ENCODE data around the gene TBC1D21.

Gene TBC1D21

DNA sequence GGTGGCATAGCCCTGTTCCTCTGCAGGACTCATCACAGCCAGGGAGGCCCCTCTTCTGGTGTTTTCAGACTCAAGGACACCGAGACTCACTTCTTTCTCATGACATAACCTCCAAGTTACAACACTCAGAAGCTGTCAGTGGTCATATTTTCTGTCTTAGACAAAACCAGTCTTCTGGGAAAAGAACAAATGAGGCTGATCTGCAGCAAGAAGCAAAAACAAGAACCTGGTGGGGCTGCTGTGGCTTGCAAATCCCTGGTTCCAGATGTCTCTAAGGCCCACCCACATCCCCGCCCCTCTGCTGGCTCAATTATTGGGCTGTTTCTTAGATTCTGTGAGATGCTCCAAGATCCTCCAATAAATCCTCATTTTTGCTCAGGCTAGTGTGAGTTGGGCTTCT, 36.3 kb downstream of the TBC1D21 start:
- no peak for DNase-seq

DNA sequence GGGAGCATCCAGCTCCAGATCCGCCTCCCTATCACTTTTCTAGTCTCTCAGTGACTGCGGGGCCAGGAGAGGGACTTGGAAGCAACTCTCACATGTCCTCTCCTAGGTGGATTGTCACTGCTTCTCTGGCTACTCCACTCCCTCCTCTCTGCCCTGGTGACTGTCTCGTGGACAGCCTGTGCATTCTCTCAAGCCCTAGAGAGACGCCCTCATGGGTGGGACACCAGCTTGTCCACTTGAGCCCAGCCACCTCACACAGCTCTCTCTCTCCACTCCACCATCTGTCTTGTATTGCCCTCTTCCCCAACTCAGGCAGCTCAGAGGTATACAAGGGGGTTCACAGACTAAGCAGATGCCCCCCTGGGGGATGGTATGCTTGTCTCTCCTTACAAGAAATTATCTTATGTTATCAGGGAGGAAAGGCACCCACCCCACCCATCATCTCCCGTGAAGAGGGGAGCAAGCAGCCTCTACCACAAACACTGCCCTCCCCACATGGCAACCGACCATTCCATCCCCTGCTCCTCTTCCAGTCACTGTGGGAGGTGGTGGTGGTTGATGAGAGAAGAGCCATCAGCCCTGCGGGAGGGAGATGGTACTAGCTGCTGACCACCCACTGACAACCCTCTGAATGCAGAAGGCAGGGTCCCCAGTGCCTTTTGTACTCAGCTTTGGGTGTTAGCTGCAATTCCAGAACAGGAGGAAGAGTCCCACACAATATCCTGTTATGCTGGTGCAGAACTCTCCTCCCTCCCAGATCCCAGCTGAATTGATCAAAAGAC, 37.3 kb downstream of the TBC1D21 start:
- DNase-seq, result no peak

DNA sequence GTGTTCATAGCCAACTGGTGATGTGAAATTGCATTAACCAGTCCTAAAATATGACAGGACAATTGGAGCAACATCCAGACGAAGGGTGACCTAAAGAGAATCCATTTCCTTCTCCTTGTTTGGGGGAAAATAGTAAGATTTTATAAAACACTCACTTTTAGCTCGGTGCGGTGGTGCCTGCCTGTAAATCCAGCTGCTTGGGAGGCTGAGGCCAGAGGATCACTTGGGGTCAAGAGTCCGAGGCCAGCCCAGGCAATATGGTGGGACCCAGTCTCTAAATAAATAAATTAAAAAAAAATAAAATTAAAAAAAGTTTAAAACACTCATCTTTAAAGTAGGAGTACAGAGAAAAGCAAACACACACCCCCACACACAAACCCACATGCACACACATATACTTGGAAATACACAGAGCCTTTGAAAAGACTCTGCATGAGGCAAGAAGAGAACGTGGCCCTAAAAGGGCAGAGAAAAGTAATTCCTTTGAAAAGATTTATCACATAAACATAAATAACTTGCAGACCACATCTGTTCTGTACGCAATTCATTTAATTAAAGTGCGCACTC, 38.7 kb downstream of the TBC1D21 start:
- DNase-seq, result no peak

DNA sequence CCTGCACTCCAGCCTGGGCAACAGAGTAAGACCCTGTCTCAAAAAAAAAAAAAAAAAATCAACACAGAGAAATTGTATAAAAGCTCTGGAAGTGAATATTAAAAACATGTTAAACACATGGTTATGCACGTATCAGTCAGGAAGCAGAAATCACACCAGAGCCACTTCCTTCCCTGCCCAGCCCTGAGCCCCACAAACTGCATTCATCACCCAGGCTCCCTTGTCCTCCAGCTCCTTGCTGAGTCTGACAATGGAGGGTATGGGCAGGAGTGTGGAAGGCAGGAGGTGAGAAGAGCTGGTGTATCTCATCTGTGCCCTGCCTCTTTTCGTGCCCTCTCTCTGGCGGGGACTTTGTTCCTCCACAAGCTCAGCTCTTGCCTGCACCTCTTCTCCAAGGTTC, 40.8 kb downstream of the TBC1D21 start:
- DNase-seq, result no peak

DNA sequence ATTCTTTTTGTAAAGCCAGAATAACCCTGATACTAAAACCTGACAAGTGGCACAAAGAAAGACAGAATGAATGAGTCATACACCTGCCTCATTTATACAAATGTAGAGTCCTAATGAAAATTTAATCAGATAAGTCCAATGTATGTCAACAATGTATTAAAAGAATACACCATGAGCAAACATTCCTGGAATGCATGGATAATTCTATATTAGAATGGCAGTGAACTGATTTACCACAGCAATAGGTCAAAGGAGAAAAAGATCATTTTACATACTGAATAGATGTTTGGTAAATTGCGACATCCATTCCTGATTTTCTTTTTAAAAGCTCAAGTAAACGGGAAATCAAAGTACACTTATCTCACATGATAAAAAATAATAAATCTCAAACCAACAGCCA, 41.7 kb downstream of the TBC1D21 start:
- no peak for DNase-seq

DNA sequence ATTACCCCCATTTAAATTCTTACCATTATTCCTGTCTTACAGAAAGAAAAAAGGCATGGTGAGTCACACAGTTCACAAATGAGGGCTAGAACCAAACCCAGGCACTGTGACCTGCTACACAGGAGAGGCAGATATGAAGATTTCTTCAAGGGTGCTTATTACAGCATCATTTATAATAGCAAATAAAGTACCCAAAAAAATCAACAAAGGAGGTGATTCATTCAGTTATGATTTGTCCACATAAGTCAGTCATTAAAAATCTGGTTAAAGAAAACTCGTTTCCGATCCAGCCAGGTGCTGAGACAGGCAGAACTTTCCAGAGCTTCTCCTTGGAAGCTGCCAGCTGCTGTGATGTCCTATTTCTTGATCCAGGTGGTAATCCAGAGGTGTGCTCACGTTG, 45.4 kb downstream of the TBC1D21 start:
- no peak for DNase-seq

DNA sequence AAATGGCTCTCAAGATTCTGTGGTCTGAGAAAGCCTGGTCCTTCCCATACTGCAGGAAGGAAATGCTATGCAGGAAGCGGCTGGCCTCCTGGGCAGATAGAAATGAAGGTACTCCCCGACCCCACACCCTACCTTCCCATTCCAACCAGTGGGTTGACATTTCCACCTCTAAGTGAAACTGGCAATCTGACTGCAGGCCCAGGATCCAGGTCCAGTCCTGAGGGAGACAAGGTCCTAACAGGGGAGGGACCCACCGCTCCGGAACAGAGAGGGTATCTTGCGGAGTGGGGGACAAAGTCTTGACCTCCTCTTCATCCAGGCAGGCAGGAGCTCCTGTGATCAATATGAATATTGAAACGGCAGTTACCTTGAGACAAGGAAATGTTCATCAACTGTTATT, 46.3 kb downstream of the TBC1D21 start:
- DNase-seq, result peak; percentile 7

DNA sequence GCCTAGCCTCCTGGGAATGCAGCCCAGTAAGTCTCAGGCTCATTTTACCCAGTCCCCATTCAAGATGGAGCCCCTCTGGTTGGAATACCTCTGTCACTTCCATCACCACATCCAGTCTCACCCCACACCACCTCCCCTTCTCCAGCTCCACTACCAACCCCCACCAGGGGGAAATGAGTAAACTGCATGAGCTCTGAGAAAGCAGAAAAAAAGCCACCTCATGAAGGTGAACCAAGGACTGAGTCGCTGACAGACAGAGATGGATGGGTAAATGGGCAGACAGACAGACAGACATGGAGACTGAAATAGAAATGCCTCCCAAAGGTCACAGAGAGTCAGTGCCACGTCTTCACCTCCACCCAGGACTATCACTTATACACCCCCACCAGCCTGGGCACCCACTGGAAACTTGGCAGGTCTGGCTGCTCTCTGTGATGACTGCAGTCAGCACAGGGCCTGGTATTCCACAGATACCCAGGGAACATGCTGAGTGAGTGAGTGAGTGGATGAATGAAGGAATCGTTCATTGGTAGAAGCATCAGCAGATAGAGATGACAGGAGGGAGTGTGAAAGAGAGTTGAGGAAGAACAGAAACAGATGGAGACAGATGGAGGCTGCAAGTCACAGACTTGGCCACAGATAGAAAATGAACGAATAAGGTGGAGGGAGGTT, 48.0 kb downstream of the TBC1D21 start:
- DNase-seq, result no peak

DNA sequence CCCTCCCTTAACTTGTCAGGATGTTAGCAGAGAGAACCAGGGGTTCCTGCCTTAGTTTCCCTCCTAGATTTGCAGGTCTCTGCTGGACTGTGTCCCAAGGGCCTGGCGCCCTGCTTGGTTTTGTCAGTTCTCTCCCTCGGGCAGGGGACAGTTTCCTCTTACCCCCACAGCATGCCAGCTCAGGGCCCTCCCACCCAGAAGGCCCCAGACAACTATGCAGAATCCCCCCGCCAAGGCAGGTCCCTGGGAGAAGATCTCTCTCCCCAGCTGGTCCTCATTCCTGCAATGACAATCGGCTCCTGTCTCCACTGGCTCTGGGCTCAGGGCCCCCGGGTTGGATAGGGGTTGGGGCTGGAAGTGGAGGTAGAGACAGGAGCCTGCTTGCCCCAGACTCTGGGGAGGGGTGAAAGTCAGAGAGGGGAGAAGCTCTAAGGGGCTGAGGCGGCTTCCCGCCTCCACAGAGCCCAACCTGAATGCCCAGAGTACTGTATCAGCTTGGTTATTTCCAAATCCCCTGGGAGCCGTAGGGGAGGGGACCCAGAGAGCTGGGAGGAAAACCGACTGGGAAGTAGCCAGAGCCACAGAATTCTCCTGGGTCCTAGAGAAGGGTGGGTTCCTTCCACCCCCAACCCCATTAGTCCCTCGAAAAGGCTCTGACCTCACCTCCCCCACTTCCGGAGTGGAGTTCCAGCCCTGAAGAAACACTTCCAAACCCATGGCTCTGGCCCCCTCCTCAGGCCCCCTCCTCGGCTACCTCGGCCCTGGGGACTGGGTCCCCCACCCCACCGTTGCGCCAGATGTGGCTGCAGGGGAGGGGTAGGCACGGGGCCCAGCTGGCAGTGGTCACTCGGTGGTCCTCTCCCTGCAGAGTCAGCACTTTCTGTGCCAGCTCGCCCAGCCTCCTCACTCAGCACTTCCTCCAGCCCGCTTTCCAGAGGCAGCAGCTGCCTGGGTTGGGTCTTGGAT, 49.1 kb downstream of the TBC1D21 start:
- DNase-seq, result peak; percentile 68

DNA sequence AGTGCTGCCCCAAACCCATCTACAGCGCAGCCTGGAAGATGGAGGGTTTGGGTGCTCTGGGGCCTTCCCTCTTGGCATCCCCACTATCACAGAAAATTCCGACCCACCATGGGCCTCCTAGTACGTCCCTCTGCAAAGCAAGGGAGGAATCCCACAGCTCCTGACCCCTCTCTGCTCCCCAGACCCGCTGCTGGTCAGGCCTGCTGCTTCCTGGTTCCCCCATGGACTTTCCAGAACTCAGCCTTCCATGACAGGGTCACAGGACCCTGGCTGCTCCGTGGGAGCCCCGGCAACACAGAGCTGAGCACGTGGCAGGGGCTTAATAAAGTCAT, 49.8 kb downstream of the TBC1D21 start:
- no peak for DNase-seq

DNA sequence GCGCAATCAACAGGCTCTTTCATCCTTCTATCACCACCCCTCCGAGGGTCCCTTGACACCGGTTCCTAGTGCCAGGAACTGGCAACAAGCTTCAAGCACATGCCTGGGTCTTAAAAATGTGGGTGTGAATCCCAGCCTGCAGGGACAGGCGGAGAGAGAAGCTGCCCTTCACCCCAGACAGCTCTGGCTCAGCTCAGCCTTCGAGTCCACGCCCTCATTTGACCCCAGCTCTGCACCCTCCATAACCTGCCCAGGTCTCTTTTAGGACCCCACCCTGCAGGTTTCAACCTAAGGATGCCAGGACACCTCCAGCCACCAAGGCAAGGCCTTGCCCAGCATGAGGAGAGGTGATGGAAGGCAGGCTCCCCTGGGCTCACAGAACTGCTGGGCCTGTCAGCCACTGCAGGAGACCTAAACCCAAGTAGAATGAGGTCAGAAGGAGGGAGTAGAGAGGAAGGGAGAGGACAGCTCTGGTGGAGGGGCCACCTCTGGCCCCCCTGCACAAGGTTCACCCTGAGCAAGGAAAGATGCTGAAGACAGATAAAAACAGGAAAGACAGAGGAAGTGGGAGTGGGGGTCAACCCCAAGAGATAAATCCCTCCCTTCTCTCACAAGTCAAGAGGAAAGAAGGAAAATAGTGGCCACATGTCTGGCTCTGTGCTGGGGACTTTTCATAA, 50.3 kb downstream of the TBC1D21 start:
- DNase-seq, result no peak

DNA sequence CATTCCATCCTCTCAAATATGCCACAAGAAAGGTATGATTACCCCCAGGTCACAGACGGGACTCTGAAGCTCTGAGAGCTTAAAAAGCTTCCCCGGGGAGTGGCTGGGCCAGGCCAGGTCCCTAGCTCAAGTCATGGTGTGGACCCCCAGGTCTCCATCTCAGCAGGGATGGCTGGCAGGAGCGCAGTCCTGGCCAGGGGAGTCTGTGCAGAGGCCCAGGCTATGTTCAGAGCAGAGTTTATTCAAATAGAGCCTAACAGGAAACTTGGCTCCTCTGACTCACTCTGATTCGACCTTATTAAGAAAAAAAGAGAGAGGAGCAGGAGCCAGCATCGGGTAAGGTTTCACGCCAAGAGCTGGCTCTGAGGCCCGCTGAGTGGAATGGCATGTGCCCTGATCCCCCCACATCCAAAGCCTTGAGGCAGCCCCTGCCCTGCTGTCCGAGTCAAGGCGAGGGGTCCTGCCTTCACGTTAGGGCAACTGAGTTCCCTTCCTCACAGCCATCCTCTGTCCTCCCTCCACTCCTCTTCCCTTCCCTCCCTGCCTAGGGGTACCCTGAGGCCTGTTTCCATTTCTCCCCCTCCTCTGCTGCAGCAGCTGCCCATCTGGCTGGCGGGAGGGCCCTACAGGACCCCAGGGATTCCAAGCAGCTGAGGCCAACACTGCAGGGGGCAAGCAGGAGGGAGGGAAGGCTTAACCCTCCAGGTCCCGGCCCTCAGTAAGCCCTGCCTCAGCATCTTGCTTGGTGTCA, 51.0 kb downstream of the TBC1D21 start:
- DNase-seq, result peak; percentile 76

DNA sequence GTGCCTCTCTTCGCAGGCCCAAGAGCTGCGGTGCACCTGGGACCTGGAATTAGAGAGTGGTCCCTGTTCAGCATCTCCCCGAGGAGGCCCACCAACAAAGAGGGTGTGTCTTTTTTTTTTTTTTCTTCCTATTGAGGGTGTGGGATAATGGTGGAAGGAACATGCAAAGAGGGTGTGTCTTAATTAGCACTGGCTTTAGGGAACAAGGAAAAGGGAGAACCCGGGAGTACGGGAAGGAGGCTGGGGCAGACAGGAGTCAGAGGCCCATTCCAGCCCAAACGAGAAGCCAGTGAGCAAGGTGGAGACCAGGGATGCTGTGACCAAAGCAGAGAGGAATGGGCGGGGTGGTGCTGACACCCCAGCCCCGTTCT, 52.5 kb downstream of the TBC1D21 start:
- no peak for DNase-seq

DNA sequence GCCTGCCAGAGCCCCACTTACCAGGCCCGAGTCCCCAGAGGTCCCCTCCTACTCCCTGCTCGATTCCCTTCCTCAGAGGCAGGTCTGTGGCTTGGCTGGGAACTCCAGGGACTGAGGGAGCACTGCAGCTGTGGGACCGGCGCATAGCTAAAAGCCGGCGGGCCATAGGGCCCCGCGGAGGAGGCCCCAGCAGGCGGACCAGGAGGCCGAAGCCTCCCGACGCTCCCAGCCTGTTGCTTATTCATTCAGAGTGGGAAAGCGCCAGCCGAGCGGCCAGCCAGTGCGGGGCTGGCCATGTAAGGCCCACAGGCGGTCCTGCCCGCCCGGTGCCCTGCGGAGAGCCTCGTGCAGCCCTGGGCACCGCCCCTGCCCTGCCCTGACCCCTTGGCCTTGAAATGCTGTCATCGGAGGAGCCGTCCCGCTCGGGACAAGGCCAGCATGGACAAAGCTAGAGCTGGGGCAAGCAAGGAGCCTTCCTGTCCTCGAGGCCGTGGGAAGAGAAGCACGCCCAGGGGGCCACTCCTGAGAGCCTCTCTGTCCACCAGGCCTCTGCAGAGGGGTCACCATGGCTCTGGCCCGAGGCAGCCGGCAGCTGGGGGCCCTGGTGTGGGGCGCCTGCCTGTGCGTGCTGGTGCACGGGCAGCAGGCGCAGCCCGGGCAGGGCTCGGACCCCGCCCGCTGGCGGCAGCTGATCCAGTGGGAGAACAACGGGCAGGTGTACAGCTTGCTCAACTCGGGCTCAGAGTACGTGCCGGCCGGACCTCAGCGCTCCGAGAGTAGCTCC, 53.0 kb downstream of the TBC1D21 start, which contains the start of gene LOXL1:
LOXL1 (plus strand) TSS at position 244 of the 784 bp plus-strand sequence; CDS start at position 566, 322 bp downstream.
- DNase-seq, result peak; percentile 85

DNA sequence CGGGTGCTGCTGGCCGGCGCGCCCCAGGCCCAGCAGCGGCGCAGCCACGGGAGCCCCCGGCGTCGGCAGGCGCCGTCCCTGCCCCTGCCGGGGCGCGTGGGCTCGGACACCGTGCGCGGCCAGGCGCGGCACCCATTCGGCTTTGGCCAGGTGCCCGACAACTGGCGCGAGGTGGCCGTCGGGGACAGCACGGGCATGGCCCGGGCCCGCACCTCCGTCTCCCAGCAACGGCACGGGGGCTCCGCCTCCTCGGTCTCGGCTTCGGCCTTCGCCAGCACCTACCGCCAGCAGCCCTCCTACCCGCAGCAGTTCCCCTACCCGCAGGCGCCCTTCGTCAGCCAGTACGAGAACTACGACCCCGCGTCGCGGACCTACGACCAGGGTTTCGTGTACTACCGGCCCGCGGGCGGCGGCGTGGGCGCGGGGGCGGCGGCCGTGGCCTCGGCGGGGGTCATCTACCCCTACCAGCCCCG, 53.7 kb downstream of the TBC1D21 start:
- DNase-seq, result peak; percentile 71

DNA sequence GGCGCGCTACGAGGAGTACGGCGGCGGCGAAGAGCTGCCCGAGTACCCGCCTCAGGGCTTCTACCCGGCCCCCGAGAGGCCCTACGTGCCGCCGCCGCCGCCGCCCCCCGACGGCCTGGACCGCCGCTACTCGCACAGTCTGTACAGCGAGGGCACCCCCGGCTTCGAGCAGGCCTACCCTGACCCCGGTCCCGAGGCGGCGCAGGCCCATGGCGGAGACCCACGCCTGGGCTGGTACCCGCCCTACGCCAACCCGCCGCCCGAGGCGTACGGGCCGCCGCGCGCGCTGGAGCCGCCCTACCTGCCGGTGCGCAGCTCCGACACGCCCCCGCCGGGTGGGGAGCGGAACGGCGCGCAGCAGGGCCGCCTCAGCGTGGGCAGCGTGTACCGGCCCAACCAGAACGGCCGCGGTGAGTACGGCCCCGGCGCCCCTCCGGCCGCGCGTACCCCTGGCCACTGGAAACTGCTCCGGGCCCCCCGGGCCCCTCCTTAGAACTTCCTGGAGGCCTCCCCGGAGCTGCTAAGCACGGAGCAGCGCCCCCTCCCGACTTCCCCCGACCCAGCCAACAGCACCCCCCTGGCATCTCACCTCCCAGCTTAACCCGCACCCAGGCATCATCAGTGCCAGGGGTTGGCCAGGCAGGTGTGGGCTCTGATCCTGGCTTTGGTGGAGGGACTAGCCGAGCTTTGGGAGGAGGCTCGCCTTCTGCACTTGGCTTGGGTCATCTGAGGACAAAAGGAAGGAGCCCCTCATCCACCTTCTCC, 54.3 kb downstream of the TBC1D21 start:
- peak; percentile 70 for DNase-seq

DNA sequence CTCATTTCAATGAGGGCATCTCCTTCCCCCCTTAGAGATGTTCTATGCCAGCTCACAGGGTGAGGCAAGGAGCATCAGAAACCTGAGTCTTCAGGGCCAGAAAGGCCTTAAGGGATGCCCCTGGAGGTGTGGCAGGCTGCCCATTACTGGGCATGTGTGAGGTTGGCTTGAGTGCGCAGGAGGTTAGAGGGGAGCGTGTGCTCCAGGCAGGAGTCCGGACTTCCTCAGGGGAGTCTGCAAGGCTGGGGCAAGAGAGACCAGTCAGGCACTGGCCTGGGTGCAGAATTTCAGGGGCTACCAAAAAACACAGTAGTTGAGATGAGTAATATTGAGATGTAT, 54.8 kb downstream of the TBC1D21 start:
- no peak for DNase-seq

DNA sequence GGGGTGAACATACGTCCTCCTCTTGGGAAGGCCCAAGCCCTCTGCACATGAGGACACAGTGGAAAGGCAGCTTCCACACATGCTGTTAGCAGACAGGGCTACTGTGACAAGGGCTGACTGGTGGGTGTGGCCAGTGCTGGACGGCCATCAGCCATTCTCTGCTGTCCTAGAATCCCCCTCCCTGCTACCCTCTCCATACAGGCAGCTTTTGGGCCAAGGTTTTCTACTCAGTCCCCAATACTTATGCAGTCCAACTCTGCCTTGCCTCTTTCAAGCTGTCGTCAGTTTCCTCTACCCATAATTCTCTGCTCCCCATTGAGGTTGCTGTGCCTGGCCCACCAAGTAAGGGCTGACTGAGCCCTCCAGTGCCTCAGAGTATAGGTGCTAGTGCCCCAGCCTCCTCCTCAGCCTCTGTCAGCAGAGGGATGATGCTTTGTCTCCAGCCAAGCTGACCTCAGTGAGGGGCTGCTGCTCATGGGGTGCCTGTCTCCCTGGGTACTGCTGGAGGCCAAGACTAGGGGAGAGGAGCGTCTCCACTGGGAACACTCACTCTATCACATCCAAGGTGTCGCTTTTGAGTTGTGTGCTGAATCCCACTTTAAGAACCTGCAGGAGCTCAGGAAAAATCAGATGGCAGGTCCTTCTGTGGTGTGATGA, 55.7 kb downstream of the TBC1D21 start:
- no peak for DNase-seq

DNA sequence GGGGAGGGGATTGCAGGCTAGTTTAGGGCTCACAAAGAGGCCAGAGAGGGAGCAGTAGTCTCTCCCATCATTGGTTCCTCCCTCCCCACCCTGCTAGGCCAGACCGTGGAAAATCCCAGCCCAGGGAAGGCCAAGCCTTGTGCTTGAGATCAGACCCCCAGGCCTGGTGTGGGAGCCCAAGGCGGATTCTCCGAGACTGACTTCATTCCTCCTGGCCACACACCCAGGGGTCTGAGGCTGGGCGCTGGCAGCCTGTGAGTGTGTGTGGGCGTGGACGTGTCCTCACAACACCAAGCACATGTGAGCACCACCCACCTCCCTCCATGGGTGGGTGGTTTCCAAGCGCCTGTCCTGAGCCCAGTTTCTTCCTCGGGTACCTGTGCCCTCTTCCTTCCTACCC, 57.0 kb downstream of the TBC1D21 start:
- peak; percentile 64 for DNase-seq
